ENCODE measurements around the gene GORASP1.

- TF ChIP-seq CTCF (IDR thresholded peaks at IDR 0.05) (no peak), POLR2A (IDR thresholded peaks at IDR 0.05) (no peak)
Measured at GRCh38 chr3:39118079-39118478, 10.7 kb upstream of the GORASP1 start.
